Stimulated activated CD8-positive, alpha-beta memory T cell treated with anti-CD3 and anti-CD28 coated beads, Interleukin-4, amount 100 ng/mL, for 48 hours (primary cell): ENCODE results near the gene COG7.
"Not testable (repeated sequence)": the region's sequence is repeated elsewhere in the genome, so short reads cannot be mapped to it uniquely, and the experiment has no call there.

Experiments used
- DNase-seq: peaks from one replicate; pipeline ENCODE4 v3.0.0-alpha.2; 2020

Gene COG7

DNA sequence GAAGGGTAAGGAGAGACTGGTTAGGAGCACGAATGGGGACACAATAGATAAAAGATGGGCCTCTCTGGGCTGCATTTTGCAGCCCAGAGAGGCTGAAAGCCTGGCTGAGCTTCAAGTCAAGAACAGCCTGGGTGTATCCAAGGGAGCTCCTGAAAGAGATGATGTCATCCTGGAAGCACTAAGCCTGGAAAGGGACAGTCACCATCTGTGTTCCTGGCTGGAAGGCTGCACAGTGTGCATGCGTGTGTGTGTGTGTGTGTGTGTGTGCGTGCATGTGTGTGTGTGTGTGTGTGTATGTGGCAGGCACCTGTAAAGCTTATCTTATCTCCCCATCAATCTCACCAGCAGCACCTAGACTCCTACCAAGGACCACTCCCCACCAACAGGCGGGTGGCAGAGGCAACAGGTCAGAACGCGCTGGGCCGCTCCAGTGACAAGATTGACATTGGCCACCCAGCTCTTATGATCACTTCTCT lies 44.1 kb downstream of the COG7 start:
- DNase-seq: no peak

DNA sequence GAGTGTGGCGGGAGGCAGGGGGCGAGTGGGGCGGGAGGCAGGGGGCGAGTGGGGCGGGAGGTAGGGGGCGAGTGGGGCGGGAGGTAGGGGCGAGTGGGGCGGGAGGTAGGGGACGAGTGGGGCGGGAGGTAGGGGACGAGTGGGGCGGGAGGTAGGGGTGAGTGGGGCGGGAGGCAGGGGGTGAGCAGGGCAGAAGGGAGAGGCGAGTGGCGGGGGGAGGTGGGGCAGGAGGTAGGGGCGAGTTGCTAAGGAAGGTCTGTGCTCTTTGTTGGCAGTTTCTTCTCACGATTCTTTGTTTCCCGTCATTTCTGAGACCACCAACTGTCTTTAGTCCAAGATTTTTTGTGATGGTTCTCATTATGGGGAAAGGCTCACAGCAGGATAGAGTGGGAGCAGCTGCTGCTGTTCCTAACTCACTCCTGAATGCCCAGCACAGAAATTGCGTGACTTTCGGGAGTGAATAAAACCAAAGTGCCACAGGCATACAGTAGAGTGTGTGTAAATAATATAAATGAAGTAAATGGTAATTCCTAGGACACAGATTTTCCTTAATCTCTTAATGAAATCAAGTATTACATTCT lies 44.7 kb downstream of the COG7 start:
- no peak for DNase-seq

DNA sequence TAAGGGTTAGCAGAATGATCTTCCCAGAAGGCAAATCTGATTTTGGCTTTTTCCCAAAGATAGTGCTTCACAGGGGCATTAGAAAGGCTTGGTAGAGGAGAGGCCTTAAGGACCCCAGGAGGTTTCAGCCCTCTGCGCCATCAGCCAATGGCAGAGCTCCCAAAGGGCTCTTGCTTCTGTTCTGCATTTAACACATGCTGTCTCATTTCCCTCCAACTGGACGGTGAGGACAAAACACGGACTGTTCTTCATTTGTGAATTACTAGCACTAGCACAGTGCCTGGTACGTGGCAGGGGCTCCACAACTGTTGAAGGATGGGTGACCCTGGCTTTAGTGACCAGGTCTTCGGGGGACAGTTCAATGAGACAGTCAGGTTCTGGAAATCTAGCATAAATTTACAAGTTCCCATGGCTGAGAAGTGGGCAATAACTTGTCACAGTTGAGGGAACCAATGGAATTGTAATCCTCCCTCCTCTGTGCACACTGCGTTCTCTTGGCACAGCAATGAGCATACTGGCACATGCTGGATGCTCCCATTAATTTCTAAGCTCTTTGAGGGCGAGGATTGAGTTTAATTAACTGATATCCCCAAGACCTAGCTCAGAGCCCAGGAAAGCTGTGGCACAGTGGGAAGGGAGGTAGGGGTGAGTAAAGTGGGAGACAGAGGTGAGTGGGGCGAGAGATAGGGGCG lies 45.4 kb downstream of the COG7 start:
- no peak for DNase-seq

DNA sequence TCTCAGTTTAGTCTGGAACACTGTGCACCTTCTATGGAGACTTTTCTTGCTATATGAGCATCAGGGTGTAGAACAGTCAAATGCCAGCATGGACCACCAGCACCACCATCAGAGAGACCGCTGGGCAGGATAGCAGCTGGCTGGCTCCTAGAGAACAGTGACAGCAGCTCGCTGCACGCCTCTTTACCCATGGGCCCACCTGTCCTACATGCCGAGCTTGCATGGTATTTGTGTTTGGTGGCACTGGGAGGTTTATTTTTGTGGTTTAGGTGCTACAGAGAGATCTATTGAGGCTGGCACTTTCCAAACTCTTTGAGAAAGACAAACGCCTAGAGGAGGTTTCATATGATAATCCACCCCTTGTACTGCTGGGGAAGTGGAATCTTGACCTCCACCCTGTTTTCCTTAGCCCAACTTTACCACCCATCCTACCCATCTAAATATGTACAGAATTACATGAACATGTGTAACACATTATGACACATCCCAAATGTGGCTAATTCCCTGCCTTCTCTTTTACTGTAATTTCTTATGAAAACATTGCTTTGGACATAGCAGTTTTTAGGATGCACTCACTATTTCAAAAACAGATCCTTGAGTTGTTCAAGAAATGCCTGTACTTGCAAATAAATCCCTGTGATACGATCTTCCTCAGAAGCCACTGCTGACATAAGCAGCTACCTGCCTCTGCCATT lies 46.3 kb downstream of the COG7 start:
- DNase-seq: no peak

DNA sequence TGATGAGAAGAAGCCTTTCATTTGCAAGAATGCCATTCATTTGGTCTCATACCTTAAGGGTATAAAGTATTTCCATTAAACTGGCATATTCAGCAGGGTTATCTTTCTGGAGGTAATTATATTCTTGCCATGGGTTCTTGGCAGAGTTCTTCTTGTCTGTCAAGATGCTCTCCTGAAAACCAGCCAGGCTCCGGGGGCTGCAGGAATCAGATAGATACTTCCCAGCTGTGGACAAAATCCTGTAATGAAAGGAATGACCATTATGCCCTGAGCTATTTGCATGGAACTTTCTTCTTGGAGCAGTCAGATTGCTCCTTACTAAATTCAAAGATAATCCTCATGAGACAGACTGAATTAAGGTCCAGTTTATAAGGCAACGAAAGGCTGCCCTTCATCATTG lies 47.0 kb downstream of the COG7 start:
- DNase-seq: no peak

DNA sequence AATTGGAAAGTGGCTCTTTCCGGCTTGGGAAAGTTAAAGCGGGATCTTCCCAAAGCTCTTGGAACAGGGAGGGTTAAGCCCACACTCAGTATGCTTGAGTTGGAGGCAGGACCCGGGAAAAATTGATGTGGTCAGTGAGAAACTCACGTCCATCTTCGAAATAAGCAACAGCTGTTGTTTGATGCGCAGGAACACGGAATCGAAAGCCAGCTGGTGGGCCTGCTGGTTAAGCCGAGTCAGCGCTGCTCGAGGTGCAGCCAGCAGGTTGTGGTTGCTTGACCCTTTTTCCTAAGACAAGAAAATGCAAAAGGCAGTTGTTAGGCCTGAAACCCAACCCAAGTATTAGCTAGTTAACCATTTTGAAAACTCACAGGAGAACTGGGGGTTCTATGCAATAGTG lies 49.4 kb downstream of the COG7 start:
- no peak for DNase-seq

DNA sequence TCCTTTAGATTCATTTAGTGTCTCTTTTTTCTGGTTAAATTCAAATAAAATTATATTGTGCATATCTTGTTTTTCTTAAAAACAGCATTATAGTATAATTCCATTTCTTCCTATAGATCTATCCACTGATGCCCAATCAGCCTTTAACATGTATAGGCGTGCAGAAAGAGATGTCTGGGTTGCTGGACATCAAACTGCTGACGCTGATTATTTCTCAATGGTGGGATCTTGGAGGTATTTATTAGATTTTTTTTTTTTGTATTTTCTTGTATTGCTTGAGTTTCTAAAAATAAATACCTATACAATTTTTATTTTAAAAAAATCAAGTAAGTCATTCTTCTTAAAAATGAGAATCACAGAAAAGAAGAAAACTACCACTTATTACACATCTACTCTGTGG lies 50.9 kb downstream of the COG7 start:
- DNase-seq: no peak

DNA sequence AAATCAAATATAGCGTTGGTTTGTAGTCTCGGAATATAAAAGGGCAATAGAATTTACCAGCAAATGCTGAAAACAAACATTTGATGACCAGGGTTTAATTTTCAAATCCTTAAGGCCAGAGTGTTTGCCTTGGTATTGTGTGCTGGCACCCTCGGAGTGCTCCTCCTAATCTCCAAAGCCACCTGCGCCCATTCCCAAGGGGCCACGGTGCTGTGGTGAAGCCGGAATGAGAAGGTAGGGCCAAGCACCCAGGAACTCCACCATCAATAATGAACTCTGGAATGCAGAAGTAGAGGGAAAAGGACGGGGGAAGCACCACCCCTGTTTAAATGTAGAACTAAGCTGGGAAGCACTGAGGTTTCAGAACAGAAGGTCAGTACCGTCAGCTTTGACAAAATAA lies 51.9 kb downstream of the COG7 start:
- DNase-seq: no peak

DNA sequence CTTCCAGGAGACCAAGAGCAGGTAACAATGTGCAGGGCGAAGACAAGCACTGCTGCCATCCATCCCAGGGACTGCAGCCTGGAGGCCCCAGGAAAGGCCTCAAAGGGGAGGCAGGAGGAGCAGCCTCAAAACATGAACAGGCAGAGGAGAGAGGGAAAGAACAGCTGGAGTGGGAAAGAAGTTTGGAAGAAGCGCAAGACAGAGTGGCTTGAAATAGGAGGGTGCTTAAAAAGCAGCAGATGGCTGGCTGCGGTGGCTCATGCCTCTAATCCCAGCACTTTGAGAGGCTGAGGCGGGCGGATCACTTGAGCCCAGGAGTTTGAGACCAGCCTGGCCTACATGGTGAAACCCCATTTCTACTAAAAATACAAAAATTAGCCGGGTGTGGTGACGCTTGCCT lies 52.5 kb downstream of the COG7 start:
- DNase-seq: not testable (repeated sequence)

DNA sequence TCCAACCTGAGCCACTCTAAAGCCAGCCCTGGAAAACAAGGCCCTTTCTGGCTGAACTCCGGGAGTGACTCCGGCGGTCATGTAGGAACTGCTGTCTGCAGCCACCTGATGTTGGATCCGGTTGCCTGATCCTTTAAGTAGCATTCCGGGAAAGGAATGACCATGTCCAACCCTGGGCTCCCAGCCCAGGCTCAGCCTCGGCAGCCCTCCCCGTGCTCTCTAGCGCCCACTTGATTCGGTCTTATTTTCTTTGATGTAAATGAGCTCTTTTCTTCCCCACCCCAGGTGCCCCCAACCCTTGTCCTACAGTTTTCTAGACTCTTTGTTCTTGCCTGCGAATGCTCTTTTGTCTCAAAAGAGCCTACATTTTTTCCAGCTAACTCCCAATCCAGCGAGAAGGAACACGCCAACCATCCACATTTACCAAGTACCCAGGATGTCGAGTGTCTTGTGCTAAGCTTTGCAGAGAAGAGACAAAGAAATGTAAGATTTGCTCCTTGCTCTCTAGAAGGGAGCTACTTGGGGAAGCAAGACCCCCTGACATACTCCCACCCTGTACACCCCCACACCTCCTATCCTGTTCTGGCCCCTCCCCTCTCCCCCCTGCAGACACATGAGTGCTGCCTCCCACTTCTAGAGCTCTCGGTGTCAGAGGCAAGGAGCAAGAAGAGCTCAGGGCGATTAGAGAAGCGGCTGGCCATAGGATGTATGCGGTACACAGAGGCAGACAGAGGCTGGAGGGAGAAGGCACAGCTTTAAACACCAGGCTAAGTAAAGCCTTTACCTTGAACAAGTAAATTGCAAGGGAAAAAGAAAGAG lies 53.8 kb downstream of the COG7 start:
- no peak for DNase-seq

DNA sequence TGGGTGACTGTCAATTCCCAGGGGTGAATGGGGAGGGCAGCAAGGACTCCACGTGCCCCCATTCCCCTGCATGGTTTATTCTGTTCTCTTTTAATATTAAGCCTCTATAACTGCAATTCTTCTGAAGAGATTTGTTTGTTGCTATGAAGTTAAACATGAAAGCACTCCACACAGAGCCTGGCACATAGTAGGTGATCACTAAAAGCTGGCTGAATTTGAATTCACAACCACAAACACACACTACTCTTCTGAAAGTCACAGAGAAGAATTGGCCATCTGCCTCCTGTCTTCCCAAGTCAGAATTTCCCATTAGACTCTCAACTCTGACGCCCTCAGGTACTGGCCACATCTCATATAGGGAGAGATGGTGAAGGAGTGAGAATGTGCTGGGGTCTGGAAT lies 55.5 kb downstream of the COG7 start:
- no peak for DNase-seq

DNA sequence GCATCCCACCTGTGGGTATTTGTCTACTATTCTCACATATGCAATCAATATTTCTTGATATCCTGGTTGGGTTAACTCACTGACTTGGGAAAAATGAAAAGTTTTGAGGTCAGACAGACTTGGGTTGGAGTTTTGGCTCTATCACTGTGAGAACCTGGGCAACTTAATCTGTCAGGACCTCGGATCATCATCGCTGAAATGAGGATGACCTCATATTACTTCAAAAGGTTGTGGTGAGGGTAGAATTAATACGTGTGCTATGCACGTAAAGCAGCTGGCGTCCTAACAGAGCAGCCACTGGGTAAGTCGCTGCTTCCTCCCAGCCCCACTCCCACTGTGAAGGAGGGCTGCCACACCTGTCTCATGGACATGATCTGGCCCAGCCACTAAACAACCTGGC lies 57.3 kb downstream of the COG7 start:
- no peak for DNase-seq

DNA sequence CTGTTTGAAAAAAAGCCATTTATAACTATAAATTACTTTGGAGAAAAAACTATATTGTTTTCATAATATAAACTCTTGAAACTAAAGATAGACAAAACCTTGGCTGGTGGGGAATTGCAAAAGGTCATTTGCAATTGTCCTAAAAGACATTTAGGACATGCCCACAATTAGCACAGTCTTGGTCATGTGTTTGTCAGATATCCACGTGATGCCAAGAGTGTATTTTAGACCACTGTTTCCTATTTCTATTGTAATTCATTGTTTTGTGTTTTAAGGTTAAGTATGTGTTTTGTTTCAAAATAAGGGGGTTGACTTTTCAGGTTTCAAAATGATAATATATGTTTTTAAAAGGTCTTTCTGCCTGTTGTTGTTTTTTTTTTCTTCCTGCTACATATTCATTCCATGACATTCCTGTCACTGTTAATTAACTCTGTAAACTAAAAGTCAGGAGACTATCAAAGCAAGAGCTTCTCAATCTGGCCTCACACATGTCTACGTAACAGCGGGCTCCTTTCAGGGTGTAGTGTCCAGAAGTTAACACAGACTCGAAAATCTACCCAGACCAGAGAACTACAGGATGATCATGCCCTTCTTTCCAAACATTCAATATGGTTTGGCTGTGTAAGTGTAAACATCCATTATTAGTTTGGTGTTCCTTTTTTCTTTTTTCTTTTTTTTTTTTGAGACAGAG lies 58.7 kb downstream of the COG7 start:
- no peak for DNase-seq

DNA sequence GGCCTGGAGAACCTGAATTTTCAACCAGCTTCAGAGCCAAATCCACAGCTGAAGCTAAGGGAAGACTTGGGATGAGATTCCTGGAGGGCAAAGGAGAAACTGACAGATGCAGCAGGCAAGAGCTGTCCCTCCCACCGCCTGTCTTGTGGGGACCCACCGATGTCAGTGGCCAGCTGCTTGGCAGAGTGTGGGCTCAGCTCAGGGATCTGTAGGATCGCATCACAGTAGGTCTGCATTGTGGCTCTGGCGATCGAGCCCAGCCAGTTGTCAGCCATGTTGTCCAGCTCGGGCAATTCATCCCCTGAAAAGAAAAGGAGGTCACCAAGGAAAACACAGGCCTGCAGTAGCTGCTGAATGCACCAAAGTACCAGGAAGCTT lies 60.8 kb downstream of the COG7 start:
- no peak for DNase-seq

DNA sequence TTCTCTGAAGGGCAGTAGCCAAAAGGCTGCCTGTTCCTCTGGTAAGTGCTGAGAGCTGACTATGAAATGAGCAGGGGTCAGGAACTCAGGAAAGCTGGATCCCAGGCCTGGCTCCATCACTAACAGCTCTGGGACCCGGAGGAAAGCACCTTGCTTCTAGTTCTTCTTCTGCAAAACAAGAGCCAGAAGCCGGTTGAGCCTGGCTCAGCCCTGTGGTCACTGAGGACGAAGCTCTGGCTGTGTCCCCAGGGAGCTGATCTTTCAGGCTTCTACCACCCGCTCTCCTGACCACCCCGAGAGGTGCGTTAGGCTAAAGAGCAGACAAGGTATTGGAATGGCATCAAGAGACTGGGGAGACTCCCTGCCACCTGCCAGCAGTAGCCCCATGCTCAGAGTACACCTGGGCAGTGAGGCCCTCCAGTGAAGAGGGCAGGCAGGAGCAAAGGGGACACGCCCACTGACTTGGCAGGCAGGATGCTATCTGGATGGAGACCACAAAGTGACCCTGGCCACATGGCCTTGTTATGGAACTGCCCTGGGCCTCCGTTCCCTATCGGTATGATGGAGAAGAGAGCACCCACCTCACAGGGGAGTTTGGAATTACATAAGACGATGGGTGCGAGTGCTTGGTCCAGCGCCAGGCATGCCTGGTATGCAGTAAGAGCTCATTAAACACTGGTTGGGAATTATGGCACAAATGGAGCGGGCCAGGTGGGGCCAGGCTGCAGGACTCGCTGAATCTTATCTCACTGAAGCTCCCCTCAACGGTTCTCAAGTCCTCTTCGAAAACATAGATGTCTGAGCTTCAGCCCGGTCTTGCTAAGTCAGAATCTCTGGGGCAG lies 61.4 kb downstream of the COG7 start:
- DNase-seq: no peak

DNA sequence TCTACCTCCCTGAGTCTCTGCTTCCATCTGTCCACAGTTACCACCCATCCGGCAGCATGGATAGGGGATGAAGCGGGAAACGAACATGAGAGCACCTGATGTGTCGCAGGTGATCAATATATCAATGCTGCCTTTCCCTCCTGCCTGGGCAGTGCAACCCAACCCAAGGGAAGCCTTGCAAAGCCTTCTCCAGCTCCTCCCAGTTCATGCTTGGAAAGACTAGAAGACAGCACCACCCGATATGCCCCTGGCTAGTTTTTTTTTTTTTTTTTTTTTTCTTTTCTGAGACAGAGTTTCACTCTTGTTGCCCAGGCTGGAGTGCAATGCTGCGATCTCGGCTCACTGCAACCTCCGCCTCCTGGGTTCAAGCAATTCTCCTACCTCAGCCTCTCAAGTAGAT lies 63.1 kb downstream of the COG7 start:
- not testable (repeated sequence) for DNase-seq

DNA sequence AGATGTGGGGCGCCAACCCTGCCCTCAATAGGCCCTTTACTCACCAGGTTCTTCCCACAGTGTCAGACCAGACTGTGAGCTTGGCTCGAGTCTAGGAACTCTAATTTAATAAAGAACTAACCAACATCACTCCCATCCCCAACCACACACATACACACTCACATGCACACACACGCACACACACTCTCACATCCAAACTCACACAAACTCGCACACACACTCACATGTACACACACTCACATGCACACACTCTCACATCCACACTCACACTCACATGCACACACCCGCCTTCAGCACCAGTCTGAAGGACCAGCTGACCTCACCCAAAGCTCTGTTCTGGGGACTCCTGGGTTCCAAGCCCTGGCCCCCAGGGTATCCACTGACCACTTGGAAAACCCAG lies 63.8 kb downstream of the COG7 start:
- no peak for DNase-seq

DNA sequence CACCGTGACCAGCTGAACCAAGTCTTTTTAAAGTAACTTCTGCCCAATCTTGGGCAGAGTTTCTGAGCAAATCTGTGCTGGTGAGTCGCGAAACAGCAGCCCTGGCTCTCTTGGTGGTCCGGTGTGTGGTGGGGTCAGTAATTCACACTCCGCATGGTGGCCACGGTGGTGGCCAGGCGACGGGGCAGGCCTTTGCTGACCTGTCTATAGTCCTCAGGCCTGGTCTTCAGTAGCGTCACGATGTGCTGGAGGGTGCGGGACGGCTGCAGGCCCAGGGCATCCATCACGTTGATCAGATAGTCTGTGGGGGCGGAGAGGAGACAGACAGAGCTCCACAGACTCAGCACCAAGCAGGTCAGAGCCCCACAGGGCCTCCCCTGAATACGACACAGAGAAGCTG lies 64.2 kb downstream of the COG7 start:
- DNase-seq: no peak

DNA sequence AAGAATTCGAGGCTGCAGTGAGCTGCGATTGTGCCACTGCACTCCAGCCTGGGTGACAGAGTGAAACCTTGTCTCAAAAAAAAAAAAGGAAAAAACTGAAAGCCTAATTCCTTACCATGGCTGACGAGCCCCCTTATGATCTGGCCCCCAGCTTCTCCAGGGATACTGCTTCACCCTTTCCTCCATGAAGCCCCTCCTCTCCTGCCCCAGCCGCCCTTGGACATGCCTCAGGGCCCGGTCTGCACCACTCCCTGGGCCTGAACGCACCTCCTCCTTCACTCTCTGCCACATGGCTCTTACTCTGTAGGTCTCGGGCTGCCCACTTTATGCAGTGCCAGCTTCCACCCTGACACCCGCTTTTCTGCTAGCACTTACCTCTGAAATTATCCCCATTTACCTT lies 65.3 kb downstream of the COG7 start:
- no peak for DNase-seq

DNA sequence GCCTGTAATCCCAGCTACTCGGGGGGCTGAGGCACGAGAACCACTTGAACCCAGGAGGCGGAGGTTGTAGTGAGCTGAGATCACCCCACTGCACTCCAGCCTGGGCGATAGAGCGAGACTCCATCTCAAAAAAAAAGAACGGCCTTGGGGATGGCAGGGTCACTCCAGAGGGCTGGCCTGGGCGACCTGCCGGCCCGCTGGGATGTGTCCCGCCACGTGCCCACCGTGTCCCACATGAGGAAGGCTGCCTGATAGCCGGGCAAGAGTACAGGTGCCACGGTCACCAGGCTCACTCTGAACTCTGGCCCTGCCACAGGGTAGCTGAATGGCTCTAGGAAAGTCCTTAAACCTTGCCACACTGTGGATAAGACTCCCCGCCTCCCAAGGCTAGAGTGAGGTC lies 67.5 kb downstream of the COG7 start:
- DNase-seq: no peak

DNA sequence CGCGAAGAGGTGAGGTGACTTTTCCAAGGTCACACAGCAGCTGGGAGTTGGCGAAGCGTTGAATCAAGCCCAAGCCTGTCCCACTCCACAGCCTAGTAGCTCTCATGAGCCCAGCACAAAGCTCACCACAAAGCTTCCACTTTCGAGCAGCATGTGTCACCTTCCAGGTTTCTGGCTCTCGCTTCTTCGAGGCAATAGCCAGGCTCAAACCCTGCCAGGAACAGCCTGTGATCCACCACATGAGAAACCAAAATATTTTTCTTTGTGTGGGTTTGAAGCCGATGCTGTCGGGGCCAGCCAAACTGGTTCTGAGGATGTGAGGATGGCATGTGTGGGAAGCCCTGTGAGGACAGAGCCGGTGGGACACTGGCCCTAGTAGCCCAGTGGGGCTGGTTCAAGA lies 68.1 kb downstream of the COG7 start:
- no peak for DNase-seq

DNA sequence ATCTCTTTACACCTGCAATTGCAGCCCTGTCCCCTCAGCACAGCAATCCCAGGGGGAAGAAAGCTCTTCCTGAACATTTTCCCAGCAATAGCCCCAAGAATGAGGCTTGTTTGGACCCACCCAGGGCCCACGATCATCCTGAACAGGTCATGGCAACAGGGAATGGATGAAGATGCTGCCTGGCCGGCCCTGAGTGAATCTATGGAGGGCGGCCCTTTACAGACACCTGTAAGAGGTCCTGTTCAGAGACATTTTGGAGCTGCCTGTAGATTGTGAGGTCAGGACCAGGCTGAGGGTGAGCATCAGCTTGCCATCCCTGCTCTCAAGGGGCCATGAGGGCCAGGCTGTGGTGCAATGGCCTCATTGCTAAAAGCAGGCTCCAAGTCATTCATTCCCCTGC lies 69.1 kb downstream of the COG7 start:
- DNase-seq: no peak
